IPS-18a (cell line): ENCODE measurements around the gene PALLD.

Experiments used
- H3K27ac ChIP-seq: one replicate; pipeline ENCODE4 v1.5.1; 2013; ENCODE audit warnings: low read length
- H3K27me3 ChIP-seq: one replicate; pipeline ENCODE4 v1.6.1; 2013; ENCODE audit warnings: mild to moderate bottlenecking, low read length; ENCODE audit not compliant: control insufficient read depth, insufficient read depth
- H3K36me3 ChIP-seq: one replicate; pipeline ENCODE4 v1.6.1; 2013; ENCODE audit warnings: low read depth, low read length; ENCODE audit not compliant: control insufficient read depth
- H3K4me1 ChIP-seq: one replicate; pipeline ENCODE4 v1.6.1; 2013; ENCODE audit warnings: low read depth, low read length; ENCODE audit not compliant: control insufficient read depth
- H3K4me3 ChIP-seq: one replicate; pipeline ENCODE4 v1.5.1; 2013; ENCODE audit warnings: low read length
- H3K9ac ChIP-seq: one replicate; pipeline ENCODE4 v1.6.1; 2013; ENCODE audit warnings: mild to moderate bottlenecking, low read length, moderate library complexity
- H3K9me3 ChIP-seq: one replicate; pipeline ENCODE4 v1.6.1; 2013; ENCODE audit warnings: low read depth, low read length; ENCODE audit not compliant: control insufficient read depth

Gene PALLD

DNA sequence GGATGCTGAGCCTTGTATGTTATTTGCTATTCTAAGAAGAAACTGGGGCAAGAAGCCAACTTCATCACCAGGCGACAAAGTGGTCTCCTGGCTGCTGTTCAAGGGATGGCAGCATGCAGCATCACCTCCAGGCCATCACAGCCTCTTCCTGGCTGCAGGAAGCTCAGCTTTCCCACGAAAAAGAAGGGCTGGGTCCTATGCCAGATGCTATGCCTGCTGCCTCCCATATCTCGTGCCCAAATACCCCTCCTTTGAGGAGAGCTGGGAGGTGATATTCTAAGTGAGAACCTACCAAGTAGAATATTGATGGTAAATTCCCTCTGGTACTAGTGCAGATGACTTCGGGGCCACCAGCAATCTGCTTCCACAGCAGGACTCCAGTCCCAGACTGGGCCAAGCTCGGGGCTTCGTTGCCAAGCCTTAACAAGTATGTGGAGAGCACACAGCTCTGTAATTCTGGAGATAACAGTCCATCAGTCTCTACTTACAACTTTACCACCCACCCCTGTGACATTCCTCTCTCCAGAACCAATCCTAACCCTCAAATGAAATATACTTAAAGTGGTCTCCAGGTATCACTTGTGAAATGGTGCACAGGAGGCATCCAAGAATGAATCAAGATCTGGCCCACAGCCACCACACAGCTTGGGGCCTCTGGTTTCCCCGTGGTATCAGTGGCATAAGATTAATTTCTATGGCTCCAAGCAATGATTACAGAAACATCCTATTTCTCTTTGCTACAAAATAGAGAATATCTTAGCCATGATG lies 149.3 kb downstream of the PALLD start:
- no peak overlapping the region for H3K27ac ChIP-seq
- H3K36me3 ChIP-seq: no peaks in the 10 kb centered on the region
- H3K4me3 ChIP-seq: no peak overlapping the region
- no peaks in the 10 kb centered on the region for H3K4me1 ChIP-seq
- H3K9ac ChIP-seq: no peak overlapping the region
- H3K27me3 ChIP-seq: no peaks in the 10 kb centered on the region
- H3K9me3 ChIP-seq: no peaks in the 10 kb centered on the region

DNA sequence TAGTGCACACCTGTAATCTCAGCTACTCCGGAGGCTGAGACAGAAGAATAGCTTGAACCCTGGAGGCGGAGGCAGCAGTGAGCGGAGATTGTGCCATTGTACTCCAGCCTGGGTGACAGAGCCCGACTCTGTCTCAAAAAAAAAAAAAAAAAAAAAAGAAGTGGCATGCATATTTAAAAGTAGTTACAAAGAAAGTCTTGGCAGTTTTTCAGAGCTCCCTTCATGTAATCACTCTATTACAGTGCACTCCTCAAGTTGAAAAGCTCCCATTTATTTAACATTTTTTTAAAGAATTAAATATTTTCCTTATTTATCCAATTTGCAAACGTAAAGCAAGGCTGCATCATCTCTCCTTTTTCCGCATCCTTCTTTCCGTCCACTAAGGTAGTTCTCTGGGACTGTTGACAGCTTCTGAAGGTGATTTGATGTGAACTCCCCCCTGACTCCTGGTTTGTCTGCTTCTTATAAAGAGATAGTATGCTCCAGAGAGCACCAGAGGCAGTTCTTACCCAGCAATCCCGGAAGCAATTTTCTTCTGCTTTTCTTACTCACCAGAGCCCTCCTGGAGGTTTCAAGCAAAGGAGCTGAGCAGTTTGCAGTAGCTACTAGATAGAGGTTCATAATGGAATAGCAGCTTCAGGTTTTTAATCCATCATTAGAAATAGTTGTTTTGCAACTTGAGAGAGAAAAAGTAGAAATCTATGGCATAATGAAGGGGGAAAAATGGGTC lies 151.0 kb downstream of the PALLD start:
- Histone ChIP-seq H3K9me3 (no peaks in the 10 kb centered on the region), H3K27me3 (no peaks in the 10 kb centered on the region), H3K36me3 (no peaks in the 10 kb centered on the region), H3K27ac (no peak overlapping the region), H3K9ac (no peak overlapping the region), H3K4me1 (peaks cover 6% of the 10 kb centered on the region), H3K4me3 (no peak overlapping the region)

DNA sequence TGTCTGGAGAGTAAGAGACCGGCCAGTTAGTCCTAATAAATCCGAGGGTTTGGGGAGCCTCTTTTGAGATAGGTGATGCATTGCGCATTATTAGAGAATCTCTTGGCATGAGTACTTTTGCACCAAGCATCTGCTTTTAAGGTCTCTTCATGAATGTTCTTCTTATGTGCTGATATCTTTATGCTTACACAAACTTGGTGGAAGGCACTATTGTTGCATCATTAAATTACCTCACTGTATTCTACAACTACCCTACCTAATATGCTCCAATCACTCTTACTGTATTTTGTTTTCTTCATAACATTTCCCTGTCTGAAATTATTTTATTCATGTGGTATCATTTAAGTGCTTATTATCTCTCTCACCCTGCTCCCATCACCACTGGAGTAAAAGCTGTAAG lies 151.6 kb downstream of the PALLD start:
- Histone ChIP-seq H3K4me1 (peaks cover 6% of the 10 kb centered on the region), H3K27me3 (no peaks in the 10 kb centered on the region), H3K4me3 (no peak overlapping the region), H3K27ac (no peak overlapping the region), H3K9me3 (no peaks in the 10 kb centered on the region), H3K9ac (no peak overlapping the region), H3K36me3 (no peaks in the 10 kb centered on the region)

DNA sequence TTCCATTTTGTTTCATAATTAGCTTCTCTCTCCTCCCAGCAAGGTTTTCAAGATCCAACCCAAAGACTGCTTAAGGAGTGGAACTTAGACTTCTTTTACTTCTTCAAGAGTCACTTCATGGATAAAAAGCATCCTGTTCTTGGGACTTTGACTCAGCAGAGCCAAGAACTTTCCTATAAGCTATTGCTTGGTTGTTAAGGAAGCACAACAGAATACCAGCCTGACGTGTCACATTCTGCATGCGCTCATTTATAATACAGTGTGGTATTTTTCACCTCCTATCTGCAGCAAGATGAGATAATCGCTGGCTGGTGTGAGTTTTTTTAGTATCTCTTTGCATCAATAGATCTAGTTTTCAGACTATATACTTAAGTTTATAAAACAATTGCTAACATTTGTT lies 152.1 kb downstream of the PALLD start:
- no peaks in the 10 kb centered on the region for H3K27me3 ChIP-seq
- H3K9ac ChIP-seq: no peak overlapping the region
- H3K4me1 ChIP-seq: peaks cover 6% of the 10 kb centered on the region
- H3K36me3 ChIP-seq: no peaks in the 10 kb centered on the region
- H3K4me3 ChIP-seq: no peak overlapping the region
- no peak overlapping the region for H3K27ac ChIP-seq
- no peaks in the 10 kb centered on the region for H3K9me3 ChIP-seq

DNA sequence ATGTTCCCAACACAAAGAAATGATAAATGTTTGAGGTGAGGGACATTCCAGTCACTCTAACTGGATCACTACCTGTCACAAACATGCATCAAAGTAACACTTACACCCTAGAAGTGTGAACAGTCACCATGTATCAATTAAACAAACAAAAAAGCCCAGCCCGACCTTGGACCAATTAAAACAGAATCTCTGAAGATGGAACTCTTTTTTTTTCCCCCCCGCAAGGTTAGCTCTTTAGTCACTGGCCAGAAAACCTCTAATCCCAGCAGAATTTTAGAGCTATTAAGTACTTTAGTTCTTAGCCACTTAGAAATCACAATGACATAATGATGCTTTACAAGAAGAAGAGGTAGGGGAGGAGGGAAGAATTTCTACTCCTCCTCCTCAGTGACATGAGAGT lies 154.5 kb downstream of the PALLD start:
- no peak overlapping the region for H3K4me3 ChIP-seq
- no peaks in the 10 kb centered on the region for H3K36me3 ChIP-seq
- no peak overlapping the region for H3K9ac ChIP-seq
- H3K27me3 ChIP-seq: no peaks in the 10 kb centered on the region
- H3K27ac ChIP-seq: no peak overlapping the region
- H3K9me3 ChIP-seq: no peaks in the 10 kb centered on the region
- H3K4me1 ChIP-seq: peaks cover 12% of the 10 kb centered on the region

DNA sequence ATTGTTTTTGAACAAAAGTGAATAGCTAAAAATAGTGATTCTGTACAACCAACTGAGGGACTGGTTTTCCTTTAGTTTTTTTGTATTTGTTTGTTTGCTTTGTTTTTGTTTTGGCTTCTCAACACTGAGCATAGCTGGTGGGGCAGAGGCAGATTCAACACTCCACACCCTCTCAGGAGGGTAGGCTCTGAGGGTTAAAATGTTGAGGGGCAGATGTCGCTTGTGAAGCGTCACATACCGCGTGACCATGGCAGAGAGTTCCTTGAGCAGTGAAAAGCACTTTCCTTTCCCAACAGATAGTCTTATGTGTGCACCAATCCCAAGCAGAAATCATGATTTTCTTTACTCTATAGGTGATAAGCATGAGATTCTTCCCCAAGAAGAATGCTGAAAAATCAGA lies 155.0 kb downstream of the PALLD start:
- Histone ChIP-seq H3K27me3 (no peaks in the 10 kb centered on the region), H3K36me3 (no peaks in the 10 kb centered on the region), H3K27ac (no peak overlapping the region), H3K4me1 (peaks cover 12% of the 10 kb centered on the region), H3K9ac (no peak overlapping the region), H3K9me3 (no peaks in the 10 kb centered on the region), H3K4me3 (no peak overlapping the region)

DNA sequence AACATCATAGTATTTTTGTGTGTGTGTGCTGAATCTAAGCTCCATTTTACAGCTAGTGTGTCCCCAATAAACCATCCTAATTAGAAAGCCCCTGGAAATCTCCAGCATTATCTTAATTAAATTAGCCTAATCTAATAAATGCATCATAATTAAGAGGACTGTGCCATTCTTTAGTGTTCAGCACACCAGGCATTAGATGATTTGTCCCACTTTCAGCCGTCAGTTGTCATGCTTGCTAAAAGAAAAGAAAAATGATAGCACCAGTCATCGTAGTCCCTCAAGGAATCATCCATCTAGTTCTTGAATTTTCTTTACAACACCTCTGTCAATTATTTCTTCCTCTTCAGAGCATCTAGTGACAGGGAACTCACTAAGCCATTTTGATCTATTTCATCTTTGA lies 155.9 kb downstream of the PALLD start:
- Histone ChIP-seq H3K4me1 (peaks cover 12% of the 10 kb centered on the region), H3K36me3 (no peaks in the 10 kb centered on the region), H3K27ac (no peak overlapping the region), H3K9ac (no peak overlapping the region), H3K27me3 (no peaks in the 10 kb centered on the region), H3K9me3 (no peaks in the 10 kb centered on the region), H3K4me3 (no peak overlapping the region)

DNA sequence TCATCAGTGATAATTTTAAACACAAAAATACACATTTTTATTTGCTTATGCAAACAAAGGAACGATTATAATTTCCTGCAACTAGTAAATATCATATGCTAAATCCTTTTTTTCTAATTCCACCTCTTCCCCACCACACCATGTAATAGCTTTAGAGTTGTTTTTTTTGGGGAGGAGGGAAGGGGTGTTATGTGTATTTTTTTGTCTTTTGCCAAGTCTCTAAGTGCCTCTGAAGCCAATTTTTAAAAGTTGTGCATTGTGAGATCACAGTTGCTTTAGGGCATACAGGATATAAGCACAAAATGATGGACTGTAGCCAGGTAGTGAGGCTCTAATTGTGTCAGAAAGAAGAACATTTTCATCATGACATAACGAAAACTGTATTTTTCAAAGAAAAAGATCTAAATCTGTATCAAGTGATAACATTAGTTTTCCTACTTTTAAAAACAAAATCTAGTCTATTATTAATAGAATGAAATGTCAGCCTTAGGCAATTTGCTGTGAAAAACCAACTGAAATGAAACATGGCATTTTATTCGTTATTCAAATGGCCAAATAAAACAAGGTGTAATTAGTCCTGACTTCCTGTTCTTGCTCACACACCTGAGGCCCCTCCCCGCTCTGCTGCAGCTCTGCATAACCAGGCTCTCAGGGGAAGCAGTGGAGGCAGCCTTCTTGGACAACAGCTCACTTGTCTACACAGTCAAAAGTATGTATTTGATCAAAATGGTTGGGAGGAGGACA lies 157.4 kb downstream of the PALLD start:
- no peak overlapping the region for H3K27ac ChIP-seq

GRCh38 chr4:168654848-168655174 lies 158.0 kb downstream of the PALLD start:
- Histone ChIP-seq H3K9me3 (no peaks in the 10 kb centered on the region), H3K4me1 (peaks cover 12% of the 10 kb centered on the region), H3K36me3 (no peaks in the 10 kb centered on the region), H3K4me3 (no peak overlapping the region), H3K9ac (no peak overlapping the region), H3K27me3 (no peaks in the 10 kb centered on the region), H3K27ac (no peak overlapping the region)

More for the DNA sequence above, 157.4 kb downstream of the PALLD start:
- H3K4me1 ChIP-seq: peaks cover 12% of the 10 kb centered on the region
- no peaks in the 10 kb centered on the region for H3K36me3 ChIP-seq
- no peaks in the 10 kb centered on the region for H3K27me3 ChIP-seq
- H3K9ac ChIP-seq: no peak overlapping the region
- no peaks in the 10 kb centered on the region for H3K9me3 ChIP-seq
- H3K4me3 ChIP-seq: no peak overlapping the region

DNA sequence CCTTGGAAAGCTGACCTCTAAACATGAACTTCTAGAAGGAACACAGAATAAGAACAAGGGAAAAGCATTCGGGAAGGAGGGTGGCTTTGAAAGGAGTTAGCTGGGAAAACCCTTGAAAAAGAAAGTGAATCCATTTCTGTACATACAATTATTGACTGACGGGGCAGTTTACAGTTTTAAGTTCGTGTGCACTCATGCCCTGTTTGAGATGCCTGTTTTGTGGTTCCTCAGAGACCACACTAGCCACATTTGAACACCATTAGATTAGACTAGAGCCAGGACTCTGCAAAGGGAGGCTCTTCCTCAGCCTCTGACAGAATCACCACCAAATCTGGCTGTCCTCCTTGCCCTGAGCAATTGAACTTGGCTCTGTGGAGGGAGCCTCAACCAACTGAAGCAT lies 158.3 kb downstream of the PALLD start:
- no peaks in the 10 kb centered on the region for H3K9me3 ChIP-seq
- no peaks in the 10 kb centered on the region for H3K27me3 ChIP-seq
- H3K27ac ChIP-seq: no peak overlapping the region
- H3K9ac ChIP-seq: no peak overlapping the region
- no peak overlapping the region for H3K4me3 ChIP-seq
- peaks cover 12% of the 10 kb centered on the region for H3K4me1 ChIP-seq
- no peaks in the 10 kb centered on the region for H3K36me3 ChIP-seq

DNA sequence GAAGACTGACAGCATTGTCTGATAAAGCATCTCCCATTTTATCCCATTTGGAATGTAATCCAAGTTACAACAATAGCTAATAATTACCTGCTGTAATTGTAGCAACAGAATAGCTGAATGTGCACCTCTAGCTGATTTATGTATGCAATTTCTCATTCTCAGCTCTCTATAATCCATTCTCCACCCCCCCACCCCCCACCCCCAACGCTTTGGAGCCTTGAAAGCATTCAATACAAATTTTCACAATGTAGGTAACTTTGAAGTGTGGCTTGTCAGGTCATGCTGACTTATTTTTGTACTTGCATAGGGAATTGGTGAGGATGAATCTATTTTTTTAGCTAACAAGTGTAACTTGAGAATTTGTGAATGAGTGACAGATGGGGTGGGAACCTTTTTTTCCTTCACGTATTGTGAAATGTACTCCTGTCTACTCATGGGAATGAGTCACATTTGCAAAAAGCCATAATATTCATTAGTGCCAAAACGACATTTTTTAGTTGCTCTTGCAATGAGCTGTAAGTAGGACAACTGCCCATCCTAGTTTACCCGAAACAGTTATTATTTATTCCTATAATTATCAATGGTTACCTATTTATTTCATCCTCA lies 159.3 kb downstream of the PALLD start:
- H3K27me3 ChIP-seq: no peaks in the 10 kb centered on the region
- no peaks in the 10 kb centered on the region for H3K9me3 ChIP-seq
- no peak overlapping the region for H3K9ac ChIP-seq
- H3K4me1 ChIP-seq: peaks cover 12% of the 10 kb centered on the region
- no peak overlapping the region for H3K27ac ChIP-seq
- no peak overlapping the region for H3K4me3 ChIP-seq
- H3K36me3 ChIP-seq: no peaks in the 10 kb centered on the region
